Measurements from ENCODE around the gene SUN1. TPM values are rescaled to one million over a fixed set of nuclear protein-coding genes. Genes with fewer than 3 reads are reported as not detected.
"Not testable (repeated sequence)": the region's sequence is repeated elsewhere in the genome, so short reads cannot be mapped to it uniquely, and the experiment has no call there.

The SUN1 gene
- total RNA-seq, 1 donor from 2014 or later = 150 TPM

- no peak for DNase-seq (ENCODE audit: low spot score)
- Mint-ChIP-seq H3K4me1 (ENCODE audit: unreplicated experiment) (no peaks in the 10 kb centered on the region), H3K27ac (ENCODE audit: unreplicated experiment) (peak overlapping the region; percentile 88), H3K27me3 (ENCODE audit: unreplicated experiment) (peaks cover 1% of the 10 kb centered on the region), H3K9me3 (ENCODE audit: unreplicated experiment) (no peaks in the 10 kb centered on the region), H3K36me3 (ENCODE audit: low read depth, unreplicated experiment) (peaks cover 10% of the 10 kb centered on the region), H3K4me3 (ENCODE audit: unreplicated experiment) (no peak overlapping the region)
- no peak for TF ChIP-seq CTCF (IDR thresholded peaks at IDR 0.05; ENCODE audit: unreplicated experiment)
These were observed 38.1 kb upstream of the SUN1 start for GRCh38 chr7:794207-794606.

GRCh38 chr7:794671-795329 is 37.5 kb upstream of the SUN1 start:
- DNase-seq (ENCODE audit: low spot score) = no peak
- Mint-ChIP-seq H3K4me3 (ENCODE audit: unreplicated experiment) (no peak overlapping the region), H3K9me3 (ENCODE audit: unreplicated experiment) (no peaks in the 10 kb centered on the region), H3K4me1 (ENCODE audit: unreplicated experiment) (no peaks in the 10 kb centered on the region), H3K36me3 (ENCODE audit: low read depth, unreplicated experiment) (peaks cover 8% of the 10 kb centered on the region), H3K27me3 (ENCODE audit: unreplicated experiment) (peaks cover 1% of the 10 kb centered on the region), H3K27ac (ENCODE audit: unreplicated experiment) (no peak overlapping the region)
- TF ChIP-seq CTCF (IDR thresholded peaks at IDR 0.05; ENCODE audit: unreplicated experiment) = no peak

GRCh38 chr7:796434-797169 is 35.7 kb upstream of the SUN1 start:
- DNase-seq (ENCODE audit: low spot score); H3K4me3 Mint-ChIP-seq (ENCODE audit: unreplicated experiment); H3K4me1 Mint-ChIP-seq (ENCODE audit: unreplicated experiment); H3K9me3 Mint-ChIP-seq (ENCODE audit: unreplicated experiment); H3K27ac Mint-ChIP-seq (ENCODE audit: unreplicated experiment); H3K27me3 Mint-ChIP-seq (ENCODE audit: unreplicated experiment): not testable (repeated sequence)
- peaks cover 11% of the 10 kb centered on the region for H3K36me3 Mint-ChIP-seq (ENCODE audit: low read depth, unreplicated experiment)

- H3K36me3 Mint-ChIP-seq (ENCODE audit: low read depth, unreplicated experiment) = peaks cover 11% of the 10 kb centered on the region
- no peaks in the 10 kb centered on the region for H3K27me3 Mint-ChIP-seq (ENCODE audit: unreplicated experiment)
- no peak for DNase-seq (ENCODE audit: low spot score)
- no peak overlapping the region for H3K27ac Mint-ChIP-seq (ENCODE audit: unreplicated experiment)
- H3K4me3 Mint-ChIP-seq (ENCODE audit: unreplicated experiment) = no peak overlapping the region
- H3K9me3 Mint-ChIP-seq (ENCODE audit: unreplicated experiment) = no peaks in the 10 kb centered on the region
- H3K4me1 Mint-ChIP-seq (ENCODE audit: unreplicated experiment) = peaks cover 3% of the 10 kb centered on the region
- no peak for TF ChIP-seq CTCF (IDR thresholded peaks at IDR 0.05; ENCODE audit: unreplicated experiment)
These were observed 33.3 kb upstream of the SUN1 start for GRCh38 chr7:798921-799470.

GRCh38 chr7:800692-801091 is 31.6 kb upstream of the SUN1 start:
- Mint-ChIP-seq H3K4me3 (ENCODE audit: unreplicated experiment) (no peak overlapping the region), H3K27me3 (ENCODE audit: unreplicated experiment) (no peaks in the 10 kb centered on the region), H3K4me1 (ENCODE audit: unreplicated experiment) (peaks cover 3% of the 10 kb centered on the region), H3K9me3 (ENCODE audit: unreplicated experiment) (no peaks in the 10 kb centered on the region), H3K36me3 (ENCODE audit: low read depth, unreplicated experiment) (peaks cover 11% of the 10 kb centered on the region), H3K27ac (ENCODE audit: unreplicated experiment) (no peak overlapping the region)
- TF ChIP-seq CTCF (IDR thresholded peaks at IDR 0.05; ENCODE audit: unreplicated experiment) = no peak
- DNase-seq (ENCODE audit: low spot score) = no peak

- H3K27ac Mint-ChIP-seq (ENCODE audit: unreplicated experiment); DNase-seq (ENCODE audit: low spot score); H3K4me1 Mint-ChIP-seq (ENCODE audit: unreplicated experiment); H3K27me3 Mint-ChIP-seq (ENCODE audit: unreplicated experiment); H3K9me3 Mint-ChIP-seq (ENCODE audit: unreplicated experiment); H3K4me3 Mint-ChIP-seq (ENCODE audit: unreplicated experiment): not testable (repeated sequence)
- H3K36me3 Mint-ChIP-seq (ENCODE audit: low read depth, unreplicated experiment) = peaks cover 11% of the 10 kb centered on the region
These were observed 30.9 kb upstream of the SUN1 start for GRCh38 chr7:801351-801750.

Measured in endothelial cell (in vitro differentiated cells).